Testis (tissue), 2 donors: ENCODE data around the gene SLAMF1.

Source experiments
- CTCF ChIP-seq, 3 experiments: fragments of 450-650 bp in 2 of 3; fragments of 200-600 bp in 1 of 3; sonication (generic) in 1 of 3; IDR thresholded peaks; one replicate each; pipeline ENCODE4 v1.5.1; 2016 to 2019; ENCODE audit warnings: antibody characterized with exemption in 3 of 3, mild to moderate bottlenecking in 2 of 3, moderate library complexity in 1 of 3
- POLR2A ChIP-seq: fragments of 450-650 bp; IDR thresholded peaks from one replicate; pipeline ENCODE4 v1.6.1; 2017; ENCODE audit warnings: antibody characterized with exemption, mild to moderate bottlenecking, moderate library complexity

GRCh38 chr1:160590488-160590887 lies 56.4 kb downstream of the SLAMF1 start:
- TF ChIP-seq CTCF (IDR thresholded peaks at IDR 0.05) (no peak), POLR2A (no peak)
